ENCODE measurements around the gene KCNC3.

The KCNC3 gene

DNA sequence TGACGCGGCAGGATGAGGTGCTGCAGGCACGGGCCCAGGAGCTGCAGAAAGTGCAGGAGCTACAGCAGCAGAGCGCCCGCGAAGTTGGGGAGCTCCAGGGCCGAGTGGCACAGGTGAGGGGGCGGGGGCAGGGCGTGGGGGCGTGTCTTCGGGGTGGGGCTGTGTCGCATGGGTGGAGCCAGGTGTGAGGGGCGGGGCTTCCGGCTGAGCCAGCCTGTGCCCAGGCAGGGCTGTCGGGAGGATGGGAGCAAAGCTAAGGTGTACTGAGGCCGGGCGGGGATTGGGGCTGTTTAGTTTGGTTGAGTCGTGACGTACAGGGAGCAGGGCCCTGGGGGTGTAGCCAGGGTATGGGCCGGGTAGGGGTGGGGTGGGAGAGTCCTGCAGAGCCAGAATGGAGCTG, 62.3 kb downstream of the KCNC3 start:
- Histone ChIP-seq H4K20me1 (ENCODE audit: insufficient read depth, low read length, poor library complexity, severe bottlenecking) (no peaks in the 10 kb centered on the region), H3K4me3 (ENCODE audit: low read length, poor library complexity, severe bottlenecking) (no peak overlapping the region), H3F3A (ENCODE audit: low read depth) (no peaks in the 10 kb centered on the region), H3K9me2 (replicated peaks; ENCODE audit: low read depth, low read length) (no peaks in the 10 kb centered on the region), H3K36me3 (ENCODE audit: insufficient read depth, low read length) (no peaks in the 10 kb centered on the region), H3K9ac (ENCODE audit: low read depth, low read length, poor library complexity, severe bottlenecking) (no peak overlapping the region), H3K4me1 (ENCODE audit: insufficient read depth, low read length, poor library complexity, severe bottlenecking) (no peaks in the 10 kb centered on the region), H3K79me2 (ENCODE audit: insufficient read depth, low read length) (no peaks in the 10 kb centered on the region), H3K4me2 (ENCODE audit: low read depth, low read length, poor library complexity, severe bottlenecking) (no peak overlapping the region), H2AFZ (ENCODE audit: low read length) (no peak overlapping the region), H3K9me3 (ENCODE audit: insufficient read depth, low read depth, low read length) (no peaks in the 10 kb centered on the region; the same call in 1 of the 2 replicates), H3K27me3 (ENCODE audit: insufficient read depth, low read length, poor library complexity, severe bottlenecking) (no peaks in the 10 kb centered on the region)
- TF ChIP-seq, protein P1, sequence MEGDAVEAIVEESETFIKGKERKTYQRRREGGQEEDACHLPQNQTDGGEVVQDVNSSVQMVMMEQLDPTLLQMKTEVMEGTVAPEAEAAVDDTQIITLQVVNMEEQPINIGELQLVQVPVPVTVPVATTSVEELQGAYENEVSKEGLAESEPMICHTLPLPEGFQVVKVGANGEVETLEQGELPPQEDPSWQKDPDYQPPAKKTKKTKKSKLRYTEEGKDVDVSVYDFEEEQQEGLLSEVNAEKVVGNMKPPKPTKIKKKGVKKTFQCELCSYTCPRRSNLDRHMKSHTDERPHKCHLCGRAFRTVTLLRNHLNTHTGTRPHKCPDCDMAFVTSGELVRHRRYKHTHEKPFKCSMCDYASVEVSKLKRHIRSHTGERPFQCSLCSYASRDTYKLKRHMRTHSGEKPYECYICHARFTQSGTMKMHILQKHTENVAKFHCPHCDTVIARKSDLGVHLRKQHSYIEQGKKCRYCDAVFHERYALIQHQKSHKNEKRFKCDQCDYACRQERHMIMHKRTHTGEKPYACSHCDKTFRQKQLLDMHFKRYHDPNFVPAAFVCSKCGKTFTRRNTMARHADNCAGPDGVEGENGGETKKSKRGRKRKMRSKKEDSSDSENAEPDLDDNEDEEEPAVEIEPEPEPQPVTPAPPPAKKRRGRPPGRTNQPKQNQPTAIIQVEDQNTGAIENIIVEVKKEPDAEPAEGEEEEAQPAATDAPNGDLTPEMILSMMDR (conservative IDR thresholded peaks at IDR 0.05; ENCODE audit: low read length): no peak
- TF ChIP-seq EZH2phosphoT487 (IDR thresholded peaks at IDR 0.05; ENCODE audit: borderline replicate concordance): no peak

DNA sequence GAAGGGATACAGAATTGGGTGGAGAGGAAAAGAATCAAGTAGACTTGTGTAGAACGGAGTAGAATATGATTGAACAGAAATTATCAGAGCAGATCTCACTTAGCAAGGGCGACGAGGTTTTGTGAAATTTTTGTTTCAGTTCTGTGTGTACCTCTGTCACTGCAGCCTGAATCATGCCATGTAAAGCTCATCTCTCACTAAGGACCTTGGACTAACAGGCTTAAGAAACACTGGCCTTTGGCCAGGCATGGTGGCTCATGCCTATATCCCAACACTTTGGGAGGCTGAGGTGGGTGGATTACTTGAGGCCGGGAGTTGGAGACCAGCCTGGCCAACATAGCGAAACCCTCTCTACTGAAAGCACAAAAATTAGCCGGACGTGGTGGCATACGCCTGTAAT, 63.1 kb downstream of the KCNC3 start:
- no peak overlapping the region for H3K4me2 ChIP-seq (ENCODE audit: low read depth, low read length, poor library complexity, severe bottlenecking)
- no peak overlapping the region for H3K9ac ChIP-seq (ENCODE audit: low read depth, low read length, poor library complexity, severe bottlenecking)
- H3F3A ChIP-seq (ENCODE audit: low read depth): no peaks in the 10 kb centered on the region
- no peaks in the 10 kb centered on the region for H3K9me2 ChIP-seq (replicated peaks; ENCODE audit: low read depth, low read length)
- no peaks in the 10 kb centered on the region for H3K79me2 ChIP-seq (ENCODE audit: insufficient read depth, low read length)
- H3K36me3 ChIP-seq (ENCODE audit: insufficient read depth, low read length): no peaks in the 10 kb centered on the region
- no peak for TF ChIP-seq EZH2phosphoT487 (IDR thresholded peaks at IDR 0.05; ENCODE audit: borderline replicate concordance)
- TF ChIP-seq, protein P1 (conservative IDR thresholded peaks at IDR 0.05; ENCODE audit: low read length): no peak
- H3K4me3 ChIP-seq (ENCODE audit: low read length, poor library complexity, severe bottlenecking): no peak overlapping the region
- H3K27me3 ChIP-seq (ENCODE audit: insufficient read depth, low read length, poor library complexity, severe bottlenecking): no peaks in the 10 kb centered on the region
- no peaks in the 10 kb centered on the region for H3K4me1 ChIP-seq (ENCODE audit: insufficient read depth, low read length, poor library complexity, severe bottlenecking)
- H2AFZ ChIP-seq (ENCODE audit: low read length): no peak overlapping the region
- H4K20me1 ChIP-seq (ENCODE audit: insufficient read depth, low read length, poor library complexity, severe bottlenecking): no peaks in the 10 kb centered on the region
- H3K9me3 ChIP-seq (ENCODE audit: insufficient read depth, low read depth, low read length): no peaks in the 10 kb centered on the region; the same call in 1 of the 2 replicates

DNA sequence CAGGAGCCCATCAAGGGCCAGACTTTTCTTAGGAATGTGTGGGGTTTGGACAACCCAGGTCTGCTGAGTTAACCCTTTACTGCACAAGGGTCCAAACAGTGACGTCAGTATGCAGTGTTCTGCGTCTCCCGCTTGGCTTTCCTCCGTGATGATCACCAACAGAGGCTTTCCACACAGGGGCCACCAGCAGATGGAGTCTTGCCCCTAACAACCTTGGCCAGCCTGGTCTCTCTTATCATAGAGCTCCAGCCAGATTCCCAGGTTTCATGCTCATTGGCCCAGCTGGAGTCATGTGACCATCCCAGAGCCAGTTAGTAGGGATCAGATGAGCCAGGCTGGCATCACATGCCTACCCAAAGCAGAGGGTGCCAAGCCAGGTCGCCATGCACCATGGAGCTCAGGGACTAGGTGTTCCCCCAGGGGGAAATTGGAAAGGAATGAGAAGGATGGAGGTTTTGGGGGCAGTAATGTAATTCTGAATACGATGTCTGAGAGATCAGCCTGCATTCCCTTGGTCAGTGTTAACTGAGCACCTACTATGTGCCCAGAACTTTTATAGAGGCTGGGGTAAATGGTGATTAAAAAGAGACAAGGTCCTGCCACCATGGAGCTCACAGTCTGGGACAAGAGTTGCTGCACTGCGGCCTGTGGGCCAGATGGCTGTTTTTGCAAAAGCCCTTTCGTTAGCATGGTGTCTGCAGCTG, 64.5 kb downstream of the KCNC3 start:
- no peak overlapping the region for H3K4me3 ChIP-seq (ENCODE audit: low read length, poor library complexity, severe bottlenecking)
- TF ChIP-seq, protein P1 (conservative IDR thresholded peaks at IDR 0.05; ENCODE audit: low read length): no peak
- TF ChIP-seq EZH2phosphoT487 (IDR thresholded peaks at IDR 0.05; ENCODE audit: borderline replicate concordance): no peak
- no peak overlapping the region for H2AFZ ChIP-seq (ENCODE audit: low read length)
- H3K4me1 ChIP-seq (ENCODE audit: insufficient read depth, low read length, poor library complexity, severe bottlenecking): no peaks in the 10 kb centered on the region
- no peaks in the 10 kb centered on the region for H3K27me3 ChIP-seq (ENCODE audit: insufficient read depth, low read length, poor library complexity, severe bottlenecking)
- H3K36me3 ChIP-seq (ENCODE audit: insufficient read depth, low read length): no peaks in the 10 kb centered on the region
- no peaks in the 10 kb centered on the region for H3K9me2 ChIP-seq (replicated peaks; ENCODE audit: low read depth, low read length)
- no peaks in the 10 kb centered on the region for H3K79me2 ChIP-seq (ENCODE audit: insufficient read depth, low read length)
- H3K4me2 ChIP-seq (ENCODE audit: low read depth, low read length, poor library complexity, severe bottlenecking): no peak overlapping the region
- H3F3A ChIP-seq (ENCODE audit: low read depth): no peaks in the 10 kb centered on the region
- H4K20me1 ChIP-seq (ENCODE audit: insufficient read depth, low read length, poor library complexity, severe bottlenecking): no peaks in the 10 kb centered on the region
- H3K9me3 ChIP-seq (ENCODE audit: insufficient read depth, low read depth, low read length): no peaks in the 10 kb centered on the region
- H3K9ac ChIP-seq (ENCODE audit: low read depth, low read length, poor library complexity, severe bottlenecking): no peak overlapping the region

Measured in Loucy (cell line).